Neural progenitor cell (in vitro differentiated cells): ENCODE data around the gene HJV. TPM values are rescaled to one million over a fixed set of nuclear protein-coding genes. Genes with fewer than 3 reads are reported as not detected.
A peak's percentile ranks its signal among the peaks of the same experiment; 100 is the strongest.

Experiments
- DNase-seq: peaks from one replicate; pipeline ENCODE4 v3.0.0-alpha.2; 2016; ENCODE audit warnings: low spot score
- H2AFZ ChIP-seq: fragments of 200-600 bp; sonication (generic); replicated peaks from 2 replicates; pipeline ENCODE4 v1.6.1; 2016; ENCODE audit warnings: antibody characterized with exemption
- H3F3A ChIP-seq: fragments of 200-600 bp; sonication (generic); 2 replicates; pipeline ENCODE4 v1.6.1; 2016; ENCODE audit warnings: antibody characterized with exemption, low read depth
- H3K27ac ChIP-seq: fragments of 200-600 bp; sonication (generic); 2 replicates; pipeline ENCODE4 v1.5.1; 2016; ENCODE audit warnings: mild to moderate bottlenecking
- H3K27me3 ChIP-seq: fragments of 200-600 bp; sonication (generic); 2 replicates; pipeline ENCODE4 v1.6.1; 2016; ENCODE audit warnings: mild to moderate bottlenecking, moderate library complexity
- H3K36me3 ChIP-seq: fragments of 200-600 bp; sonication (generic); 2 replicates; pipeline ENCODE4 v1.5.1; 2016
- H3K4me1 ChIP-seq: fragments of 200-600 bp; sonication (generic); 2 replicates; pipeline ENCODE4 v1.6.1; 2016; ENCODE audit warnings: mixed run types
- H3K4me2 ChIP-seq: fragments of 200-600 bp; sonication (generic); 2 replicates; pipeline ENCODE4 v1.6.1; 2016
- H3K4me3 ChIP-seq: fragments of 200-600 bp; sonication (generic); 2 replicates; pipeline ENCODE4 v1.5.1; 2016
- H3K79me2 ChIP-seq: fragments of 200-600 bp; sonication (generic); 2 replicates; pipeline ENCODE4 v1.6.1; 2016; ENCODE audit warnings: low read depth
- H3K9ac ChIP-seq: fragments of 200-600 bp; sonication (generic); 2 replicates; pipeline ENCODE4 v1.6.1; 2016
- H3K9me3 ChIP-seq: fragments of 200-600 bp; sonication (generic); 2 replicates; pipeline ENCODE4 v1.5.1; 2016; ENCODE audit warnings: low read depth
- H4K20me1 ChIP-seq: fragments of 200-600 bp; sonication (generic); 2 replicates; pipeline ENCODE4 v1.6.1; 2016; ENCODE audit warnings: low read depth
- H3K27ac Mint-ChIP-seq: 3 replicates; pipeline ENCODE4 v1.8.0; 2021; ENCODE audit warnings: mixed read lengths
- H3K27me3 Mint-ChIP-seq: 2 replicates; pipeline ENCODE4 v1.8.0; 2022; ENCODE audit warnings: low read depth, mild to moderate bottlenecking, inconsistent platforms, moderate library complexity, mixed read lengths; ENCODE audit not compliant: insufficient read depth
- H3K36me3 Mint-ChIP-seq: 3 replicates; pipeline ENCODE4 v1.8.0; 2021; ENCODE audit warnings: mixed read lengths
- H3K4me1 Mint-ChIP-seq: 3 replicates; pipeline ENCODE4 v1.8.0; 2021; ENCODE audit warnings: mixed read lengths
- H3K4me3 Mint-ChIP-seq: 3 replicates; pipeline ENCODE4 v1.8.0; 2021; ENCODE audit warnings: mild to moderate bottlenecking, moderate library complexity, mixed read lengths
- H3K9me3 Mint-ChIP-seq: 3 replicates; pipeline ENCODE4 v1.8.0; 2020; ENCODE audit warnings: mixed read lengths
- EZH2 ChIP-seq: fragments of 200-600 bp; sonication (generic); IDR thresholded peaks from 2 replicates; pipeline ENCODE4 v1.6.1; 2017; ENCODE audit warnings: antibody characterized with exemption, mild to moderate bottlenecking, moderate library complexity
- EZH2phosphoT487 ChIP-seq: fragments of 200-600 bp; sonication (generic); IDR thresholded peaks from 2 replicates; pipeline ENCODE4 v1.6.1; 2017; ENCODE audit warnings: antibody characterized with exemption
- total RNA-seq: library from RNA; depleted of rRNA; stranded (reverse); fragments of >200 nt; gene quantifications from 2 replicates; pipeline ENCODE4 v1.2.3, GENCODE V29; 2015; ENCODE audit warnings: low replicate concordance
- TF ChIP-seq, protein P1 (sequence below): fragments of 200-600 bp; sonication (generic); IDR thresholded peaks from 2 replicates; pipeline ENCODE4 v1.5.1; 2017; ENCODE audit warnings: antibody characterized with exemption, mild to moderate bottlenecking

Gene HJV
- total RNA-seq, 1 donor from 2014 or later, result not detected

GRCh38 chr1:145995148-145995881 lies 26.2 kb downstream of the HJV start:
- peaks cover 17% of the 10 kb centered on the region for H3K36me3 ChIP-seq
- H3K27ac ChIP-seq, result no peak overlapping the region
- peaks cover 42% of the 10 kb centered on the region for H3K36me3 Mint-ChIP-seq
- TF ChIP-seq, protein P1, sequence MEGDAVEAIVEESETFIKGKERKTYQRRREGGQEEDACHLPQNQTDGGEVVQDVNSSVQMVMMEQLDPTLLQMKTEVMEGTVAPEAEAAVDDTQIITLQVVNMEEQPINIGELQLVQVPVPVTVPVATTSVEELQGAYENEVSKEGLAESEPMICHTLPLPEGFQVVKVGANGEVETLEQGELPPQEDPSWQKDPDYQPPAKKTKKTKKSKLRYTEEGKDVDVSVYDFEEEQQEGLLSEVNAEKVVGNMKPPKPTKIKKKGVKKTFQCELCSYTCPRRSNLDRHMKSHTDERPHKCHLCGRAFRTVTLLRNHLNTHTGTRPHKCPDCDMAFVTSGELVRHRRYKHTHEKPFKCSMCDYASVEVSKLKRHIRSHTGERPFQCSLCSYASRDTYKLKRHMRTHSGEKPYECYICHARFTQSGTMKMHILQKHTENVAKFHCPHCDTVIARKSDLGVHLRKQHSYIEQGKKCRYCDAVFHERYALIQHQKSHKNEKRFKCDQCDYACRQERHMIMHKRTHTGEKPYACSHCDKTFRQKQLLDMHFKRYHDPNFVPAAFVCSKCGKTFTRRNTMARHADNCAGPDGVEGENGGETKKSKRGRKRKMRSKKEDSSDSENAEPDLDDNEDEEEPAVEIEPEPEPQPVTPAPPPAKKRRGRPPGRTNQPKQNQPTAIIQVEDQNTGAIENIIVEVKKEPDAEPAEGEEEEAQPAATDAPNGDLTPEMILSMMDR, result no peak
- no peak for TF ChIP-seq EZH2phosphoT487
- H3K27ac Mint-ChIP-seq, result peak overlapping the region; percentile 89
- peaks cover 22% of the 10 kb centered on the region for H3K79me2 ChIP-seq
- H3K4me3 Mint-ChIP-seq, result peak overlapping the region; percentile 98
- peak overlapping the region; percentile 94 for H3K4me2 ChIP-seq
- peaks cover 48% of the 10 kb centered on the region for H4K20me1 ChIP-seq
- peaks cover 8% of the 10 kb centered on the region for H3K27me3 Mint-ChIP-seq
- no peak for DNase-seq
- no peaks in the 10 kb centered on the region for H3K9me3 ChIP-seq
- H3K4me1 Mint-ChIP-seq, result peaks cover 67% of the 10 kb centered on the region
- H3F3A ChIP-seq, result peaks cover 41% of the 10 kb centered on the region
- H3K4me1 ChIP-seq, result peaks cover 44% of the 10 kb centered on the region
- H3K9me3 Mint-ChIP-seq, result peaks cover 2% of the 10 kb centered on the region
- H3K27me3 ChIP-seq, result peaks cover 19% of the 10 kb centered on the region
- peak overlapping the region; percentile 85 for H3K4me3 ChIP-seq
- no peak overlapping the region for H2AFZ ChIP-seq
- H3K9ac ChIP-seq, result peak overlapping the region; percentile 70

- peaks cover 19% of the 10 kb centered on the region for H3K27me3 ChIP-seq
- peaks cover 22% of the 10 kb centered on the region for H3K79me2 ChIP-seq
- peaks cover 42% of the 10 kb centered on the region for H3K36me3 Mint-ChIP-seq
- no peaks in the 10 kb centered on the region for H3K9me3 ChIP-seq
- H3K9me3 Mint-ChIP-seq, result peaks cover 2% of the 10 kb centered on the region
- peaks cover 9% of the 10 kb centered on the region for H3K27me3 Mint-ChIP-seq
- H3K4me3 Mint-ChIP-seq, result peak overlapping the region; percentile 98
- peaks cover 48% of the 10 kb centered on the region for H4K20me1 ChIP-seq
- H3K27ac Mint-ChIP-seq, result no peak overlapping the region
- no peak overlapping the region for H2AFZ ChIP-seq
- peaks cover 17% of the 10 kb centered on the region for H3K36me3 ChIP-seq
- TF ChIP-seq EZH2, result no peak
- TF ChIP-seq, protein P1, result no peak
- peak overlapping the region; percentile 94 for H3K4me2 ChIP-seq
- H3K27ac ChIP-seq, result no peak overlapping the region
- H3K4me3 ChIP-seq, result peak overlapping the region; percentile 85
- peaks cover 65% of the 10 kb centered on the region for H3K4me1 Mint-ChIP-seq
- peak overlapping the region; percentile 70 for H3K9ac ChIP-seq
- peaks cover 39% of the 10 kb centered on the region for H3K4me1 ChIP-seq
- H3F3A ChIP-seq, result peaks cover 41% of the 10 kb centered on the region
- no peak for DNase-seq
Measured at GRCh38 chr1:145994391-145995120, 27.0 kb downstream of the HJV start.

DNA sequence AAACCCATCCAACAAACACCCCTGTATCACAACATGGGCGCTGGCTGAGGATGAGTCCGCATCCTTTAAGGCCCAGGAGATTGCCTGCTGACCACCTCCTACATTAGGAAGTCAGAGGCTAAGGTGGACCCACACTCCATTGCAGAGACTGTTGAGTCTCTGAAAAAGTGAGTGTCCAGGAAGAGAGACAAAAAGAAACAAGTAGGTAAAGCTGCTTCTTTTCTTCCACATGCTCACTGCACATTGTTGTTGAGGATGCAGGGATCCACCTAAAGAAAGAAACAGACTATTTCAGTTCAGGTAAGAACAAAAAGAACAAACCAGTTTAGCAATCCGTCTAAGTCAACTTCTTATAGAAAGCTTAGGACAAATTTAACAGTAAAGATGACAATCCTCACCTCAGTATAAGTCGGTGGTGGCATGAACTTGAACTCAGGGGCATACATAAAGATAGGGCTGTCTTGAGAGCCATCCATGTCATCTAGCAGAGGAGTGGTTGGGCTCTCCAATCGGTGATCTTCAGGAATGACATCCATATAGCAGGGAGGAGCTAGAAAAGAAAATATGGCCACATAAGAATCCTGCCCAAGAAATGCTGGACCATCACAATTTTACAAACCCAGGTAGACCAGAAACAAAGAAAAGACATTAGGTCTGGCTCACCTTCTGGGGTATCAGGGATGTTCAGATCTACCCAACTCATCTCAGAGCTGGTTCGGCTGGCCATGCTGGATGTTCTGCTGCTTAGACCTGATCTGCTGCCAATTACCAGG lies 27.7 kb downstream of the HJV start:
- TF ChIP-seq, protein P1, result no peak
- Histone ChIP-seq H2AFZ (no peak overlapping the region), H3F3A (peaks cover 41% of the 10 kb centered on the region), H3K27me3 (peaks cover 19% of the 10 kb centered on the region), H3K9ac (no peak overlapping the region), H3K4me1 (peaks cover 37% of the 10 kb centered on the region), H3K79me2 (peaks cover 22% of the 10 kb centered on the region), H3K4me2 (peak overlapping the region; percentile 94), H3K36me3 (peaks cover 17% of the 10 kb centered on the region), H3K27ac (no peak overlapping the region), H3K4me3 (peak overlapping the region; percentile 85), H3K9me3 (no peaks in the 10 kb centered on the region), H4K20me1 (peaks cover 48% of the 10 kb centered on the region)
- Mint-ChIP-seq H3K9me3 (peaks cover 2% of the 10 kb centered on the region), H3K27ac (peak overlapping the region; percentile 32), H3K27me3 (peaks cover 8% of the 10 kb centered on the region), H3K36me3 (peaks cover 42% of the 10 kb centered on the region), H3K4me3 (peak overlapping the region; percentile 98), H3K4me1 (peaks cover 61% of the 10 kb centered on the region)
- DNase-seq, result no peak
